ENCODE measurements around the gene RBM23. TPM values are rescaled to one million over a fixed set of nuclear protein-coding genes. Genes with fewer than 3 reads are reported as not detected.

RBM23 gene
- total RNA-seq, 4 donors from 2014 or later: 71.2 to 202 (median 105) TPM

GRCh38 chr14:22929961-22930364 lies 11.0 kb upstream of the RBM23 start:
- 0 to 3% methylated on average over 2 of the region's 2 CpGs for WGBS, 2 donors
- no peak overlapping the region for H3K4me3 ChIP-seq (ENCODE audit: low read depth, poor library complexity, severe bottlenecking)
- intact Hi-C loops (cut with DNase I; ENCODE audit: low total_unique reads): loop anchor here (2.0 kb wide), 1 partner anchor 53 kb away; the partner anchor contains the start of gene AJUBA
- no peak for DNase-seq (ENCODE audit: low spot score in 2 of 2)
- no peak for TF ChIP-seq CTCF (IDR thresholded peaks at IDR 0.05)
- TF ChIP-seq POLR2A (IDR thresholded peaks at IDR 0.05): no peak

GRCh38 chr14:22929104-22929960 lies 10.4 kb upstream of the RBM23 start, which contains the start of gene PRMT5:
TSS of gene PRMT5 (minus strand) at chr14:22929376. CDS start at chr14:22929361, 15 bp downstream.
- 0 to 1% methylated on average over 51 of the region's 51 CpGs for WGBS, 2 donors
- TF ChIP-seq POLR2A (IDR thresholded peaks at IDR 0.05) (no peak), CTCF (IDR thresholded peaks at IDR 0.05) (peak in 1 of 3 donors; percentile 62)
- DNase-seq (ENCODE audit: low spot score in 2 of 2): peak; percentile 99 to 100
- H3K4me3 ChIP-seq (ENCODE audit: low read depth, poor library complexity, severe bottlenecking): peak within 1 kb of the TSS; percentile 94
- intact Hi-C loops (cut with DNase I; ENCODE audit: low total_unique reads): no loop called here

DNA sequence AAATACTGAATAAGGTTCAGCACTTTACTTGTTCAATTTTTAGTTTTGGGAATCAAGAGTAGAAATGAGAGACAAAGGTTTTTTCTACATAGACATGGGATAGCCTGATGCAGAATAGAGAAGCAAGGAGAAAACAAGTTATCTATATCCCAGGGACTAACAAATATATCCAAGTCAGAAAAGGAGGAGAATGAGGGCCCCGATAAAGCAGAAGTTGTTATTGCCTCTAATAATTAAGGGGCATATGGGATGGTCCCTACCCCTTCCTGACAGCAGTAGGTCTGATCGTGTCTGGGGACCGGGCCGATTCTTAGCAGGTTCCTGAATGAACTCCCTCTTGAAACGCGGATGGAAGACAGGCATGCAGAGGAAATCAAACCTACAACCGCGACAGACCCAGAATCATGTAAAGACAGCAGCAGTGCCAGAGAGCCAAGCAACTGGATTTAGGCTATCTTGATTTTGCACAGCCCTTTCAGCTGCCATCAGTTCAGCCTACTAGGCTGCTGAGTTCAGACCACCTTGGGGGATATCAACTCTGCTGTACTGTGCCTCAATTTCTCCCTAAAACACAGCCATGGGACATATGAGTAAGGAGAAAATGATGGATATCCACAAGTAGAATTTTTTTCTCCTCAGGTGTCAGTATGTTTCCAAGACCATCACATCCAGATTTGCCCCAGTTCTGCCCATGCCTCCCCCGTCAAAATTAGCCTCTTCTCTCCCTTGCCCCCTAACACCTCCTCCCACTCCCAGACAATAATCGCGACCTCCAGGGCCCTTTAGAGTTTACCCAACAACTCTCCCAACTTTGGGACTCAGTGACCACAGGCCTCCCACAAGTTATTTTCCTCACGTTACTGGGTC lies 9.5 kb upstream of the RBM23 start:
- 9% methylated on average over 12 of the region's 12 CpGs for WGBS, 2 donors
- TF ChIP-seq CTCF (IDR thresholded peaks at IDR 0.05) (no peak), POLR2A (IDR thresholded peaks at IDR 0.05) (no peak)
- DNase-seq (ENCODE audit: low spot score in 2 of 2): no peak
- peak overlapping the region; percentile 94 for H3K4me3 ChIP-seq (ENCODE audit: low read depth, poor library complexity, severe bottlenecking)
- intact Hi-C loops (cut with DNase I; ENCODE audit: low total_unique reads): no loop called here

DNA sequence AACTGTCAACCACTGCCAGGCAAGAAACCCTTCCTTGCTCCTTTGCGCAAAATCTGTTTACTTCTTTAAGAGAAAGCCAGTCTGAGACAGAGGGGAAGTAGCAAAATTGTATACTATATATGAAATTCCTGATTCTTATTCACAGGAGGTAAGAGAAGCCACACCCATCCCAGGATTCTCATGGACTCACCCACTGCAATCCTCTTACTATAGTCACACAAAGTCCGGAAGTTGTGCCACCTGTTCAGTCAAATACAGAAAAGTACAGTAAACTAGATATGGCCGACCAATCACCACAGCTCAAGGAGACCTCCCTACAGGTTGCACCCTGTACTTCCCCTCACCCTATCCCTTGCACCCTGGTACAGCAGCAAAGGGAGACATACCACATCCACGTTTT lies 7.4 kb upstream of the RBM23 start:
- no peak for TF ChIP-seq CTCF (IDR thresholded peaks at IDR 0.05)
- TF ChIP-seq POLR2A (IDR thresholded peaks at IDR 0.05): no peak
- H3K4me3 ChIP-seq (ENCODE audit: low read depth, poor library complexity, severe bottlenecking): no peak overlapping the region
- intact Hi-C loops (cut with DNase I; ENCODE audit: low total_unique reads): no loop called here
- WGBS, 2 donors: 77 to 84% methylated on average over 4 of the region's 4 CpGs
- DNase-seq (ENCODE audit: low spot score in 2 of 2): no peak

GRCh38 chr14:22925513-22925912 lies 6.6 kb upstream of the RBM23 start:
- intact Hi-C loops (cut with DNase I; ENCODE audit: low total_unique reads): no loop called here
- H3K4me3 ChIP-seq (ENCODE audit: low read depth, poor library complexity, severe bottlenecking): no peak overlapping the region
- no peak for DNase-seq (ENCODE audit: low spot score in 2 of 2)
- 96 to 97% methylated on average over 8 of the region's 8 CpGs for WGBS, 2 donors
- no peak for TF ChIP-seq POLR2A (IDR thresholded peaks at IDR 0.05)
- no peak for TF ChIP-seq CTCF (IDR thresholded peaks at IDR 0.05)
